ENCODE data around the gene ACOT2.

The ACOT2 gene

DNA sequence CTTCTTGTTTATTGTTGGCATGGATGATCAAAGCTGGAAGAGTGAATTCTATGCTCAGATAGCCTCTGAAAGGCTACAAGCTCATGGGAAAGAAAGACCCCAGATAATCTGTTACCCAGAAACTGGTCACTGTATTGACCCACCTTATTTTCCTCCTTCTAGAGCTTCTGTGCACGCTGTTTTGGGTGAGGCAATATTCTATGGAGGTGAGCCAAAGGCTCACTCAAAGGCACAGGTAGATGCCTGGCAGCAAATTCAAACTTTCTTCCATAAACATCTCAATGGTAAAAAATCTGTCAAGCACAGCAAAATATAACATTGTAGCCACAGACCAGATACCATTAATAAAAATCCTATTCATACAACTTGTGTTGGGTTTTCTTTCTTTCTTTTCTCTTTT is 50.5 kb downstream of the ACOT2 start:
- TF ChIP-seq SIN3A (IDR thresholded peaks at IDR 0.05; ENCODE audit: borderline replicate concordance, insufficient read depth, low read length) (no peak), TAF1 (IDR thresholded peaks at IDR 0.05; ENCODE audit: borderline replicate concordance, insufficient read depth, low read length) (no peak), FOXP2 (optimal IDR thresholded peaks at IDR 0.05; ENCODE audit: borderline replicate concordance, extremely low read depth, extremely low read length, insufficient read depth) (no peak), POLR2AphosphoS5 (IDR thresholded peaks at IDR 0.05; ENCODE audit: low read depth, low read length) (no peak)
- TF ChIP-seq, protein P1, sequence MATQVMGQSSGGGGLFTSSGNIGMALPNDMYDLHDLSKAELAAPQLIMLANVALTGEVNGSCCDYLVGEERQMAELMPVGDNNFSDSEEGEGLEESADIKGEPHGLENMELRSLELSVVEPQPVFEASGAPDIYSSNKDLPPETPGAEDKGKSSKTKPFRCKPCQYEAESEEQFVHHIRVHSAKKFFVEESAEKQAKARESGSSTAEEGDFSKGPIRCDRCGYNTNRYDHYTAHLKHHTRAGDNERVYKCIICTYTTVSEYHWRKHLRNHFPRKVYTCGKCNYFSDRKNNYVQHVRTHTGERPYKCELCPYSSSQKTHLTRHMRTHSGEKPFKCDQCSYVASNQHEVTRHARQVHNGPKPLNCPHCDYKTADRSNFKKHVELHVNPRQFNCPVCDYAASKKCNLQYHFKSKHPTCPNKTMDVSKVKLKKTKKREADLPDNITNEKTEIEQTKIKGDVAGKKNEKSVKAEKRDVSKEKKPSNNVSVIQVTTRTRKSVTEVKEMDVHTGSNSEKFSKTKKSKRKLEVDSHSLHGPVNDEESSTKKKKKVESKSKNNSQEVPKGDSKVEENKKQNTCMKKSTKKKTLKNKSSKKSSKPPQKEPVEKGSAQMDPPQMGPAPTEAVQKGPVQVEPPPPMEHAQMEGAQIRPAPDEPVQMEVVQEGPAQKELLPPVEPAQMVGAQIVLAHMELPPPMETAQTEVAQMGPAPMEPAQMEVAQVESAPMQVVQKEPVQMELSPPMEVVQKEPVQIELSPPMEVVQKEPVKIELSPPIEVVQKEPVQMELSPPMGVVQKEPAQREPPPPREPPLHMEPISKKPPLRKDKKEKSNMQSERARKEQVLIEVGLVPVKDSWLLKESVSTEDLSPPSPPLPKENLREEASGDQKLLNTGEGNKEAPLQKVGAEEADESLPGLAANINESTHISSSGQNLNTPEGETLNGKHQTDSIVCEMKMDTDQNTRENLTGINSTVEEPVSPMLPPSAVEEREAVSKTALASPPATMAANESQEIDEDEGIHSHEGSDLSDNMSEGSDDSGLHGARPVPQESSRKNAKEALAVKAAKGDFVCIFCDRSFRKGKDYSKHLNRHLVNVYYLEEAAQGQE (IDR thresholded peaks at IDR 0.05; ENCODE audit: insufficient read depth in 1 of 2, low read depth in 2 of 2, low read length in 2 of 2), result no peak

DNA sequence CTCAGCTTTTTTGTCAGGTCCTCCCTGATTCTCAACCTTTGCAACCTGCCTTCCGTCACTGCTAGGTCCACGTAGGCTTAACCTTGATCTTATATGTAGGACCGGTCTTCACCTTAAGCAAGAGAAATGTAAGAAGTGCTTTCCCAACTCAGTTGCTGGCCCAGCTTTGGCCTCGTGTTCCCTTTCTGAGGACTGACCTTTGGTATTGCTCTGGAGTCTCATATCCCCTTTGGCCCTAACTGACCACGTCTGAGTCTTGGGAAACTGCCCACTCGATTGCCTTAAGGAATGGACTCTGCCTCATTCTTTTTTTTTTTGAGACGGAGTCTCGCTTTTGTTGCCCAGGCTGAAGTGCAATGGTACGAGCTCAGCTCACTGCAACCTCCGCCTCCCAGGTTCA is 51.3 kb downstream of the ACOT2 start:
- TF ChIP-seq, protein P1 (IDR thresholded peaks at IDR 0.05; ENCODE audit: insufficient read depth in 1 of 2, low read depth in 2 of 2, low read length in 2 of 2), result no peak
- no peak for TF ChIP-seq POLR2AphosphoS5 (IDR thresholded peaks at IDR 0.05; ENCODE audit: low read depth, low read length)
- TF ChIP-seq FOXP2 (optimal IDR thresholded peaks at IDR 0.05; ENCODE audit: borderline replicate concordance, extremely low read depth, extremely low read length, insufficient read depth), result no peak
- TF ChIP-seq TAF1 (IDR thresholded peaks at IDR 0.05; ENCODE audit: borderline replicate concordance, insufficient read depth, low read length), result no peak
- no peak for TF ChIP-seq SIN3A (IDR thresholded peaks at IDR 0.05; ENCODE audit: borderline replicate concordance, insufficient read depth, low read length)

DNA sequence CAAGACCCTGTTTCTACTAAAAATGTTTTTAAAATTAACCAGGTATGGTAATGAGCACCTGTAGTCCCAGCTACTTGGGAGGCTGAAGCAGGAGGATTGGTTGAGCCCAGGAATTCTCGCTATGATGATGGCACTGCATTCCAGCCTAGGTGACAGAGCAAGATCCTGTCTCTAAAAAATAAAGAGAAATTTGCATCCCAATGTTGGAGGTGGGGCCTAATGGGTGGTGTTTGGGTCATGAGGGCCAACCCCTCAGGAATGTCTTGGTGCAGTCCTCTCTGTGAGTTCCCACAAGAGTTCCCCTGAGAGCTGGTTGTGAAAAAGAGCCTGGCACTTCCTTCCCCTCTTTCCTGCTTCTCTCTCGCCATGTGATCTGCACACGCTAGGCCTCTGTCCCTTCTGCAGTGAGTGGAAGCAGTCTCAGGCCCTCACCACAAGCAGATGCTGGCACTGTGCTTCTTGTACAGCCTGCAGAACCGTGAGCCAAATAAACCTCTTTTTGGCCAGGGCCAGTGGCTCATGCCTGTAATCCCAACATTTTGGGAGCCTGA is 54.6 kb downstream of the ACOT2 start:
- TF ChIP-seq FOXP2 (optimal IDR thresholded peaks at IDR 0.05; ENCODE audit: borderline replicate concordance, extremely low read depth, extremely low read length, insufficient read depth), result no peak
- TF ChIP-seq TAF1 (IDR thresholded peaks at IDR 0.05; ENCODE audit: borderline replicate concordance, insufficient read depth, low read length), result no peak
- TF ChIP-seq, protein P1 (IDR thresholded peaks at IDR 0.05; ENCODE audit: insufficient read depth in 1 of 2, low read depth in 2 of 2, low read length in 2 of 2), result no peak
- TF ChIP-seq SIN3A (IDR thresholded peaks at IDR 0.05; ENCODE audit: borderline replicate concordance, insufficient read depth, low read length), result no peak
- no peak for TF ChIP-seq POLR2AphosphoS5 (IDR thresholded peaks at IDR 0.05; ENCODE audit: low read depth, low read length)
